ENCODE data around the gene APBB1IP.

GRCh38 chr10:26520575-26520974 lies 82.4 kb downstream of the APBB1IP start:
- TF ChIP-seq EZH2phosphoT487 (IDR thresholded peaks at IDR 0.05; ENCODE audit: borderline replicate concordance, low read length) (no peak), CTCF (conservative IDR thresholded peaks at IDR 0.05; ENCODE audit: low read depth, low read length) (no peak)

All from PC-3 (cell line).